ENCODE data around the gene NUAK1.

Gene NUAK1

GRCh38 chr12:106090591-106091445, 47.9 kb downstream of the NUAK1 start:
- no peak for DNase-seq (ENCODE audit: low spot score in 2 of 2)
- H3K27ac Mint-ChIP-seq (ENCODE audit: low read depth), result no peak overlapping the region
- no peaks in the 10 kb centered on the region for H3K9me3 Mint-ChIP-seq
- peaks cover 11% of the 10 kb centered on the region for H3K27me3 Mint-ChIP-seq
- H3K36me3 Mint-ChIP-seq (ENCODE audit: insufficient read depth), result peaks cover 2% of the 10 kb centered on the region
- H3K4me1 Mint-ChIP-seq, result no peaks in the 10 kb centered on the region
- no peak for ATAC-seq (replicated peaks; ENCODE audit: extremely low read depth, poor library complexity, severe bottlenecking)
- no peak overlapping the region for H3K4me3 Mint-ChIP-seq

- H3K9me3 Mint-ChIP-seq, result no peaks in the 10 kb centered on the region
- H3K4me1 Mint-ChIP-seq, result no peaks in the 10 kb centered on the region
- H3K36me3 Mint-ChIP-seq (ENCODE audit: insufficient read depth), result no peaks in the 10 kb centered on the region
- ATAC-seq (replicated peaks; ENCODE audit: extremely low read depth, poor library complexity, severe bottlenecking), result no peak
- no peak for DNase-seq (ENCODE audit: low spot score in 2 of 2)
- H3K27ac Mint-ChIP-seq (ENCODE audit: low read depth), result no peak overlapping the region
- H3K27me3 Mint-ChIP-seq, result peaks cover 11% of the 10 kb centered on the region
- no peak overlapping the region for H3K4me3 Mint-ChIP-seq
Measured at GRCh38 chr12:106089935-106090334, 48.8 kb downstream of the NUAK1 start.

GRCh38 chr12:106088811-106089485, 49.8 kb downstream of the NUAK1 start:
- H3K27me3 Mint-ChIP-seq, result peaks cover 5% of the 10 kb centered on the region
- no peak overlapping the region for H3K4me3 Mint-ChIP-seq
- DNase-seq (ENCODE audit: low spot score in 2 of 2) (no peak), ATAC-seq (replicated peaks; ENCODE audit: extremely low read depth, poor library complexity, severe bottlenecking) (no peak)
- no peak overlapping the region for H3K27ac Mint-ChIP-seq (ENCODE audit: low read depth)
- no peaks in the 10 kb centered on the region for H3K4me1 Mint-ChIP-seq
- H3K36me3 Mint-ChIP-seq (ENCODE audit: insufficient read depth), result no peaks in the 10 kb centered on the region
- no peaks in the 10 kb centered on the region for H3K9me3 Mint-ChIP-seq

GRCh38 chr12:106088246-106088808, 50.4 kb downstream of the NUAK1 start:
- H3K4me3 Mint-ChIP-seq, result no peak overlapping the region

GRCh38 chr12:106086696-106087095, 52.1 kb downstream of the NUAK1 start:
- no peak for ATAC-seq (replicated peaks; ENCODE audit: extremely low read depth, poor library complexity, severe bottlenecking)
- DNase-seq (ENCODE audit: low spot score in 2 of 2), result no peak
- H3K4me3 Mint-ChIP-seq, result no peak overlapping the region
- H3K27ac Mint-ChIP-seq (ENCODE audit: low read depth), result no peak overlapping the region
- no peaks in the 10 kb centered on the region for H3K4me1 Mint-ChIP-seq
- H3K27me3 Mint-ChIP-seq, result no peaks in the 10 kb centered on the region
- no peaks in the 10 kb centered on the region for H3K36me3 Mint-ChIP-seq (ENCODE audit: insufficient read depth)
- no peaks in the 10 kb centered on the region for H3K9me3 Mint-ChIP-seq

More at GRCh38 chr12:106088246-106088808, 50.4 kb downstream of the NUAK1 start:
- no peaks in the 10 kb centered on the region for H3K4me1 Mint-ChIP-seq
- no peaks in the 10 kb centered on the region for H3K27me3 Mint-ChIP-seq
- H3K36me3 Mint-ChIP-seq (ENCODE audit: insufficient read depth), result no peaks in the 10 kb centered on the region
- DNase-seq (ENCODE audit: low spot score in 2 of 2), result no peak
- no peaks in the 10 kb centered on the region for H3K9me3 Mint-ChIP-seq
- H3K27ac Mint-ChIP-seq (ENCODE audit: low read depth), result no peak overlapping the region
- ATAC-seq (replicated peaks; ENCODE audit: extremely low read depth, poor library complexity, severe bottlenecking), result no peak

GRCh38 chr12:106085213-106085612, 53.5 kb downstream of the NUAK1 start:
- Mint-ChIP-seq H3K4me3 (no peak overlapping the region), H3K9me3 (no peaks in the 10 kb centered on the region), H3K4me1 (no peaks in the 10 kb centered on the region), H3K36me3 (ENCODE audit: insufficient read depth) (no peaks in the 10 kb centered on the region), H3K27me3 (no peaks in the 10 kb centered on the region), H3K27ac (ENCODE audit: low read depth) (no peak overlapping the region)
- ATAC-seq (replicated peaks; ENCODE audit: extremely low read depth, poor library complexity, severe bottlenecking) (no peak), DNase-seq (ENCODE audit: low spot score in 2 of 2) (no peak)

- no peak for DNase-seq (ENCODE audit: low spot score in 2 of 2)
- Mint-ChIP-seq H3K27me3 (peaks cover 3% of the 10 kb centered on the region), H3K9me3 (no peaks in the 10 kb centered on the region), H3K36me3 (ENCODE audit: insufficient read depth) (no peaks in the 10 kb centered on the region), H3K27ac (ENCODE audit: low read depth) (no peak overlapping the region), H3K4me1 (no peaks in the 10 kb centered on the region), H3K4me3 (no peak overlapping the region)
- ATAC-seq (replicated peaks; ENCODE audit: extremely low read depth, poor library complexity, severe bottlenecking), result no peak
Measured at GRCh38 chr12:106084759-106085158, 54.0 kb downstream of the NUAK1 start.

- DNase-seq (ENCODE audit: low spot score in 2 of 2), result no peak
- peaks cover 9% of the 10 kb centered on the region for H3K27me3 Mint-ChIP-seq
- H3K4me1 Mint-ChIP-seq, result no peaks in the 10 kb centered on the region
Measured at GRCh38 chr12:106084014-106084671, 54.6 kb downstream of the NUAK1 start.

GRCh38 chr12:106082216-106083175, 56.3 kb downstream of the NUAK1 start:
- no peak for ATAC-seq (replicated peaks; ENCODE audit: extremely low read depth, poor library complexity, severe bottlenecking)
- Mint-ChIP-seq H3K4me3 (no peak overlapping the region), H3K9me3 (no peaks in the 10 kb centered on the region), H3K4me1 (no peaks in the 10 kb centered on the region), H3K27me3 (peaks cover 13% of the 10 kb centered on the region), H3K36me3 (ENCODE audit: insufficient read depth) (no peaks in the 10 kb centered on the region), H3K27ac (ENCODE audit: low read depth) (no peak overlapping the region)
- DNase-seq (ENCODE audit: low spot score in 2 of 2), result no peak

More at GRCh38 chr12:106084014-106084671, 54.6 kb downstream of the NUAK1 start:
- no peak for ATAC-seq (replicated peaks; ENCODE audit: extremely low read depth, poor library complexity, severe bottlenecking)
- H3K36me3 Mint-ChIP-seq (ENCODE audit: insufficient read depth), result no peaks in the 10 kb centered on the region
- H3K27ac Mint-ChIP-seq (ENCODE audit: low read depth), result no peak overlapping the region
- no peak overlapping the region for H3K4me3 Mint-ChIP-seq
- H3K9me3 Mint-ChIP-seq, result no peaks in the 10 kb centered on the region

- Mint-ChIP-seq H3K27ac (ENCODE audit: low read depth) (no peak overlapping the region), H3K27me3 (peaks cover 21% of the 10 kb centered on the region)
Measured at GRCh38 chr12:106081606-106082005, 57.1 kb downstream of the NUAK1 start.

GRCh38 chr12:106080791-106081170, 58.0 kb downstream of the NUAK1 start:
- H3K27me3 Mint-ChIP-seq, result peaks cover 22% of the 10 kb centered on the region

More at GRCh38 chr12:106081606-106082005, 57.1 kb downstream of the NUAK1 start:
- Mint-ChIP-seq H3K9me3 (no peaks in the 10 kb centered on the region), H3K36me3 (ENCODE audit: insufficient read depth) (no peaks in the 10 kb centered on the region), H3K4me3 (no peak overlapping the region), H3K4me1 (no peaks in the 10 kb centered on the region)
- ATAC-seq (replicated peaks; ENCODE audit: extremely low read depth, poor library complexity, severe bottlenecking) (no peak), DNase-seq (ENCODE audit: low spot score in 2 of 2) (no peak)

More at GRCh38 chr12:106080791-106081170, 58.0 kb downstream of the NUAK1 start:
- Mint-ChIP-seq H3K27ac (ENCODE audit: low read depth) (no peak overlapping the region), H3K9me3 (no peaks in the 10 kb centered on the region), H3K4me1 (no peaks in the 10 kb centered on the region), H3K36me3 (ENCODE audit: insufficient read depth) (no peaks in the 10 kb centered on the region), H3K4me3 (no peak overlapping the region)
- DNase-seq (ENCODE audit: low spot score in 2 of 2) (no peak), ATAC-seq (replicated peaks; ENCODE audit: extremely low read depth, poor library complexity, severe bottlenecking) (no peak)

Data from central memory CD8-positive, alpha-beta T cell (primary cell).